OCI-LY1 (cell line): ENCODE data around the gene LIPM.

Source experiments
- EZH2 ChIP-seq: fragments of 200-600 bp; sonication (generic), shearing (Covaris generic); IDR thresholded peaks from 2 replicates; pipeline ENCODE4 v1.8.0; 2017; ENCODE audit warnings: borderline replicate concordance, mixed run types, mild to moderate bottlenecking, antibody characterized with exemption, low read length, moderate library complexity, mixed read lengths
- TF ChIP-seq, protein P1 (sequence below): fragments of 200-600 bp; sonication (generic), shearing (Covaris generic); IDR thresholded peaks from 2 replicates; pipeline ENCODE4 v1.5.1; 2017; ENCODE audit warnings: mild to moderate bottlenecking, antibody characterized with exemption, low read length, moderate library complexity, mixed read lengths

DNA sequence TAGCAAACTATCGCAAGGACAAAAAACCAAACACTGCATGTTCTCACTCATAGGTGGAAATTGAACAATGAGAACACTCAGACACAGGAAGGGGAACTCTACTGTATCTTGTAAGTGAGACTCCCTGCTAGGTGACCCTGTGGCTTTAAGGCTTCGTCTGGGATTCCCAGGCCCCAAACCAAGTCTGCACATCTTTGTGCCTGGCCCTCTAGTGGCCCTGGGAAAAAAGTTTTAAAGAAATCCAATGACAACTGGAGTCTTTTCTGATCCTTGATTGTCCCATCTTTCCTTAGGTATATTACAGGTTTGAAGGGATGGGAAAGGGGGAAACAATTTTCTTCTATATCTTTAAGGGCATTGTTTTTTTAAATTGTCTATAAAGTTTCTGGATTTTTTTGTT lies 10.6 kb upstream of the LIPM start:
- TF ChIP-seq, protein P1, sequence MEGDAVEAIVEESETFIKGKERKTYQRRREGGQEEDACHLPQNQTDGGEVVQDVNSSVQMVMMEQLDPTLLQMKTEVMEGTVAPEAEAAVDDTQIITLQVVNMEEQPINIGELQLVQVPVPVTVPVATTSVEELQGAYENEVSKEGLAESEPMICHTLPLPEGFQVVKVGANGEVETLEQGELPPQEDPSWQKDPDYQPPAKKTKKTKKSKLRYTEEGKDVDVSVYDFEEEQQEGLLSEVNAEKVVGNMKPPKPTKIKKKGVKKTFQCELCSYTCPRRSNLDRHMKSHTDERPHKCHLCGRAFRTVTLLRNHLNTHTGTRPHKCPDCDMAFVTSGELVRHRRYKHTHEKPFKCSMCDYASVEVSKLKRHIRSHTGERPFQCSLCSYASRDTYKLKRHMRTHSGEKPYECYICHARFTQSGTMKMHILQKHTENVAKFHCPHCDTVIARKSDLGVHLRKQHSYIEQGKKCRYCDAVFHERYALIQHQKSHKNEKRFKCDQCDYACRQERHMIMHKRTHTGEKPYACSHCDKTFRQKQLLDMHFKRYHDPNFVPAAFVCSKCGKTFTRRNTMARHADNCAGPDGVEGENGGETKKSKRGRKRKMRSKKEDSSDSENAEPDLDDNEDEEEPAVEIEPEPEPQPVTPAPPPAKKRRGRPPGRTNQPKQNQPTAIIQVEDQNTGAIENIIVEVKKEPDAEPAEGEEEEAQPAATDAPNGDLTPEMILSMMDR: peak; percentile 33
- no peak for TF ChIP-seq EZH2
